OCI-LY7 (cell line): ENCODE measurements around the gene ADARB2.

Source experiments
- CTCF ChIP-seq: fragments of 200-600 bp; sonication (generic); conservative IDR thresholded peaks from 2 replicates; pipeline ENCODE4 v1.5.1; 2014; ENCODE audit warnings: mild to moderate bottlenecking, antibody characterized with exemption, low read length, moderate library complexity, mixed read lengths
- EZH2phosphoT487 ChIP-seq: fragments of 200-600 bp; sonication (generic); IDR thresholded peaks from 2 replicates; pipeline ENCODE4 v1.6.1; 2018; ENCODE audit warnings: low read depth, borderline replicate concordance, mild to moderate bottlenecking, mixed run types, antibody characterized with exemption, low read length, moderate library complexity, mixed read lengths

GRCh38 chr10:1684991-1685390 is 52.3 kb downstream of the ADARB2 start:
- TF ChIP-seq CTCF: no peak
- TF ChIP-seq EZH2phosphoT487: no peak
